CD1c-positive myeloid dendritic cell (primary cell): ENCODE data around the gene CCDC61.

Experiments used
- DNase-seq: peaks from one replicate; pipeline ENCODE4 v3.0.0-alpha.2; 2016; ENCODE audit errors: extremely low spot score

The CCDC61 gene

GRCh38 chr19:46040125-46040524, 44.9 kb downstream of the CCDC61 start:
- no peak for DNase-seq

DNA sequence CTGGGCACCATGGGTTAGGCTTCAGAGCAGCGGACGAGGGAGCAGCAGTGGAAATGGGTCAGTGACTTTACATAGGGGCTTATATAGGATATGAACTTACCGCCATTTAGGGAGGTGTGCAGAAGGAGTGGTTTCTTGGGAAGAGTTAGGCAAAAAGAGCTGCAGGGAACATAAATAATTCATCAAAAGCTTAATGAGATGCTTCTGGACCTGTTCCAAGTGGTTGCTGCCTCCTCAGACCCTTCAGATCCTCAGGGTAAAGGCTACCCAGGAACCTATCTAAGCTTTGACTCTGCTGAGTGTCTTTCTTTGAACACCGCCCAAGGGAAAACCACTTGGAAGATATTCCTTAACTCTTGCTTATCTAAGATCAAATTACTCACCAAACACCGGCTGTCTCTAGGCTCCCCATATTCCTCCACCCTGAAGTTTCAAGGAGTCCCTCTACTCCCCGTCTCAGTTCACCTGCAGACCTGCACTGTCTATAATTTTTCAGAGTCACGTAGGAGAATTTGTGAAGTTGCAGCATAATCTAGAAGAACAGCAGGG, 45.8 kb downstream of the CCDC61 start, which contains the start of gene IGFL4:
Gene IGFL4 (minus strand): TSS at position 51 of the 549 bp plus-strand sequence. CDS start 40 bp downstream, at position 11.
- DNase-seq = no peak

DNA sequence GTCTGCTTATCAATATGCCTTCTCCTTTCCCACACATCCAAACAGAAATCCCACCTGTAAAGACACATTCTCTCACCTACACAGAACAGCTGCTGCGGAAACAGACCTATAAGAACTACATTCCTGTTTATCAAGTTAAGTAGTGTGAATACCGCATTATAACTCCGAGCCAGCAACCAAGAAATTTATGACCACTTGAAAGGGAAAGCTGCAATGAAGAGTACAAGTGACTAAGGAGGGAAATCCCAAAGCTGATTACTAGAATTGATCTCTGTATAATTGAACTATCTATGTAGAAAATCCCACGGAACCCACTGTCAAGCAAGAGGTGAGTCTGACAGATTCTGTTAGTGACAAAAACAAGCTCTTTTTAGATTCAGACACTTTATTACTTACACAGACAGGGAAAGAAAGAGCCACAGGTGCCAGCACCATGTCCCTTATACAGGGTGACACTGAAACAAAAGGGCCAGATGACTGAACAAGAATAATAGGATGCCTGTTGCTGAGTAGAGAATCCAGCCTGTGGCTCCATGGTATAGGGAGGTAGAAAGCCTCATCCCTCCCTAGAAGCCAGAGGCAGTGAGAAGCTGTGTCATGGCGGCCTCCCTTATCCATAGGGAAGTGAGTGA, 47.1 kb downstream of the CCDC61 start:
- no peak for DNase-seq

DNA sequence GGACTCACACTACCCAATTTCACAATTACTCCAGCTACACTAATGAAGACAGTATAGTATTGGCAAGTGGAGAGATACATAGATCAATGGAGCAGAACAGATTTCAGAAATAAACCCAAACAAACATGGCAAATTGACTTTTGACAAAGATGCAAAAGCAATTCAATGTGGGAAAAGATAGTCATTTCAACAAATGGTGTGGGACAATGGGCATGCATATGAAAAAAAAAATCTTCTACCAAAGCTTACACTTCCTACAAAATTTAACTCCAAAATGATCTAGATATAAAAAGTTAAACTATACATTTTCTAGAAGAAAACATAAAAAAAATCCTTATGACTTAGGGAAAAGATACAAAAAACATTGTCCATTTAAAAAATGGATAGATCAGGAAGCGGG, 48.3 kb downstream of the CCDC61 start:
- no peak for DNase-seq

GRCh38 chr19:46049597-46049996, 54.3 kb downstream of the CCDC61 start:
- no peak for DNase-seq

DNA sequence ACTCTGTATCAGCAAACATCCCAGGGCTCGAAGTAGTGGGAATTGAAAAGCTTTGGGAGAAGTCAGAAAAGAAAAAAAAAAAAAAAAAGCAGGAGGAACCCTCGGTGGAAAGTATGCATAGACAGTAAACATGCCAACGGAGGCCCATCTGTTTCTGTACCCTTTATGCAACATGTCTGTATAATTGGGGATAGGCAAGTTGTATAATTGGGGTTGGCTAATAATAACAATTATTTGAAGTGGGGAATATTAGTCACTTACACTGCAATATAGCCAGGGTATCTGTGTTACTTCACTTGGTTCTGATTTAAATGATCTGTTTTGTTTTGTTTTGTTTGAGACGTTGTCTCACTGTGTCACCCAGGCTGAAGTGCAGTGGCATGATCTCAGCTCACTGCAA, 57.6 kb downstream of the CCDC61 start:
- DNase-seq = no peak

- DNase-seq = no peak
Measured at GRCh38 chr19:46056536-46056935, 61.3 kb downstream of the CCDC61 start.

DNA sequence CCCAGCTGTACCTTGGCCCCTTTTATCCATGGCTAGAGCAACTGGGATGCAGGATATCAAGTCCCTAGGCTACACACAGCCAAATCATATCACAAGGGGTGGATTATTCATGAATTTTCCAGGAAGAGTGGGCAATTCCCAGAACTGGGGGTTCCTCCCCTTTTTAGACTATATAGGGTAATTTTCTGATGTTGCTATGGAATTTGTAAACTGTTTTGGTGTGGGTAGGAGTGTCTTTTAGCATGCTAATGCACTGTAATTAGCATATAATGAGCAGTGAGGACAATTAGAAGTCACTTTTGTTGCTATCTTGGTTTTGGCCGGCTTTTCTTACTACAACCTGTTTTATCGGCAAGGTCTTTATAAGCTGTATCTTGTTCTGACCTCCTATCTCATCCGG, 63.5 kb downstream of the CCDC61 start:
- no peak for DNase-seq

DNA sequence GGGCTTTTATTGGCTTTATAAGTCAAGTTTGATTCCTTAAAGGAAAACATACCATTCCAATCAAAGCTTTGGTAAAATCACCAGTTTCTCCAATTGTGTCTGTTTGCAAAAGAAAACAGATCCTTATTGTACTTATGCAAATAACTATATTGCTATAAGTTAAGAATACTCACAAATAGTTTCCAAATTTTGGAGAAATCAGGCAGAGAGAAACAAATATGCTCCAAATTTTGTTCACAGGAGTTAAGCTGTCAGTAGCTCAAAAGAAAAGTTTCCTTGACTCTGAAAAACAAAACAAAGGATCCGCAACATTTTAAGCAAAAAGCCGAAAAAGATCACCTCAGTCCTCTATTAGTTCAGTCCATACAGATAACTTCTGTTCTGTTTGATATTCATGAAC, 64.7 kb downstream of the CCDC61 start:
- DNase-seq = no peak

- peak; percentile 8 for DNase-seq
Measured at GRCh38 chr19:46063201-46063600, 67.9 kb downstream of the CCDC61 start.

DNA sequence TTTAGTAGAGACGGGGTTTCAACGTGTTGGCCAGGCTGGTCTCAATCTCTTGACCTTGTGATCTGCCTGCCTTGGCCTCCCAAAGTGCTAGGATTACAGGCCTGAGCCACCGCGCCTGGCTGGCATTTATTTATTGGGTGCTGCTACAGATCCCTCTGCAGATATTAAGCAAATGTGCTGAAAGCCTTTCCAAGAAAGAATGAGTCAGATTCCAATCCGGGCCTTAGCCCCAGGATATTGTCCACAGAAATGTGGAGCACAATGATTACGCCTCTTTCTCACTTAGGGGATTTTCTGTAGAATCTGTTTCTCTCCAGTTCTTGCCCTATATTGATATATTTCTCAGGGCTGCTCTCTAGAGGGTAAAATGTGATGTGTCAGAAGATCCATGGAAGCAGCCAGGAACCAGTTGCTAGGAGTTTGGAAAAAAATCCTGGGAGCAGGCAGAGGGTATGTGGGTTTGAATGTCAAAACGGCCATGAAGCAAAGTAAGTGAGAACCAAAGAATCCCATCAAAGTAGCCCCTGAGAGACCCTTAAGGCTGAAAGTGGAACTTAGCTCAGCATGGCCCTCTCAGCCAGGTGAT, 70.3 kb downstream of the CCDC61 start:
- no peak for DNase-seq

DNA sequence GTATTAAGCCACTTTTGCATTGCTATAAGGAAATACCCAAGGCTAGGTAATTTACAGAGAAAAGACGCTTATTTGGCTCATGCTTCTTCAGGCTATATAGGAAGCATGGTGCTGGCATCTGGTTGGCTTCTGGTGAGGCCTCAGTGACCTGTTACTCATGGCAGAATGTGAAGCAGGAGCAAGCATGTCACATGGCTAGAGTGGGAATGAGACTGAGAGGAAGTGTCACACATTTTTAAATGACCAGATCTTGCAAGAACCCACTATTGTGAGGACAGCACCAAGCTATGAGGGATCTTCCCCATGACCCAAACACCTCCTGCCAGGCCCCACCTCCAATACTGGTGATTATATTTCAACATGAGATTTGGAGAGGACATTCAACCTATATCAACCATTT, 71.2 kb downstream of the CCDC61 start:
- DNase-seq = no peak

GRCh38 chr19:46067691-46068090, 72.4 kb downstream of the CCDC61 start:
- DNase-seq = no peak
